GM20431 (cell line): ENCODE measurements around the gene ASAP2.

Source experiments
- in situ Hi-C: fragments of 300-500 bp; cut with MseI, MboI; formaldehyde crosslinking; loops from one replicate; pipeline ENCODE4 v1.15.0; 2020; ENCODE audit warnings: low sequenced_read_pairs; ENCODE audit not compliant: unreplicated experiment

ASAP2 gene

DNA sequence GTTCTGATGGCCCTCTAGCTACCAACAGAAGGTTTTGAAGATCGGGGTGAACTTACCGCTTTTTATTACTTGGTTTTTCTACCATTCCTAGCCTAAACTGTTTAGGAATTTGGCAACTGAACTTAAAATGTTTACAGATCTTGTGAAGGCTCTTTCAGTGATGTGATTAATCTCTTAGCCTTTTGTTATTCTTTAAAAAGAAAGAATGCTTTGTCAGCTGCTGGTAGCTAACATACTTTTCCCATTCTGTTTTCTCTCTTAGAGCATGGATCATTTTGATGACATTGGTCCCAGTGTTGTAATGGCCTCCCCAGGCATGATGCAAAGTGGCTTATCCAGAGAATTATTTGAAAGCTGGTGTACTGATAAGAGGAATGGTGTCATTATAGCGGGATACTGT lies 234.9 kb downstream of the ASAP2 start:
- in situ Hi-C loops: no loop called here

DNA sequence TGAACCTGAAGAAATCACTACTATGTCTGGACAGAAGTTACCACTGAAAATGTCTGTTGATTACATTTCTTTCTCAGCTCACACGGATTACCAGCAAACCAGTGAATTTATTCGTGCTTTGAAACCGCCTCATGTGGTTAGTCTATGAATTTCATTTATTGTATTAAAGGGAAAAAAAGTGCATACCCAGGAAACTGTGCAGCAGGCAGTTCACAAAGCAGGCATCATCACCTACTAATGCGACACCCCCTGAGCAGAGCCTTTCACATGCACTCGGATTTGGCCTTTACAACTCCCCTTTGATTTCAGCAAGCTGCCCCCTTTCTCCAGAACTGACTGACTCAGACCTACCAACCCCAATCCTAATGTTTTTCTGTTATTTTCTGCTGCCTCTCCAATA lies 236.9 kb downstream of the ASAP2 start:
- in situ Hi-C loops: no loop called here

DNA sequence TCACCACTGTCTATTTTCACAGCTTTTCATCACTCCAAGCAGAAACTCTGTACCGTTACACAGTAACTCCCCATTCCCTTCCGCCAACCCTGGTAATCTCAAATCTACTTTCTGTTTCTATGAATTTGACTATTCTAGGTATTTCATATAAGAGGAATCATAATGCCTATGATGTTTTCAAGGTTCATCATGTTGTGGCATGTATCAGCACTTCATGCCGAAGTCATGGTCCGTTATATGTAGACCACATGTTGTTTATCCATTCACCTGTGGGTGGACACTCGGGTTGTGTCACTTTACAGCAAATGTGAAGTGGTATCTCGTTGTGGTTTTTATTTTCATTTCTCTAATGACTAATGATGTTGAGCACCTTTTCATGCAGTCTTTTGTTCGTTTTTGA lies 238.5 kb downstream of the ASAP2 start:
- in situ Hi-C loops: no loop called here

DNA sequence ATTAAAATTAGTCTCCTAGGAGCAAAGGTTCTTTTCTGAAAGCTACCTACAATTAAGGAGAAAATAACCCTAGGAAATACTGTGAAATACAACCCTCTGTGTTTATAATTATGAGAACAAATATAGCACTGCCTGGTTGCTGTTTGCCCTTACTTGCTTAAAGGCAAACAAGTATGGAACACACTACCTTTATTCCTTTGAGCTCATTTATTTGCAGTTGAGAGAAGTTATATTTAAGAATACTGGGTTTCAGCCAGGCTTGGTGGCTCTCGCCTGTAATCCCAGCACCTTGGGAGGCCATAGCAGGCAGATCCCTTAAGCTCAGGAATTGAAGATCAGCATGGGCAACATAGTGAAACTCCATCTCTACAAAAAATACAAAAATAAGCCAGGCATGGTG lies 244.6 kb downstream of the ASAP2 start:
- in situ Hi-C loops: no loop called here
